ENCODE results near the gene TAF5L.
"Not testable (repeated sequence)": the region's sequence is repeated elsewhere in the genome, so short reads cannot be mapped to it uniquely, and the experiment has no call there.

TAF5L gene

DNA sequence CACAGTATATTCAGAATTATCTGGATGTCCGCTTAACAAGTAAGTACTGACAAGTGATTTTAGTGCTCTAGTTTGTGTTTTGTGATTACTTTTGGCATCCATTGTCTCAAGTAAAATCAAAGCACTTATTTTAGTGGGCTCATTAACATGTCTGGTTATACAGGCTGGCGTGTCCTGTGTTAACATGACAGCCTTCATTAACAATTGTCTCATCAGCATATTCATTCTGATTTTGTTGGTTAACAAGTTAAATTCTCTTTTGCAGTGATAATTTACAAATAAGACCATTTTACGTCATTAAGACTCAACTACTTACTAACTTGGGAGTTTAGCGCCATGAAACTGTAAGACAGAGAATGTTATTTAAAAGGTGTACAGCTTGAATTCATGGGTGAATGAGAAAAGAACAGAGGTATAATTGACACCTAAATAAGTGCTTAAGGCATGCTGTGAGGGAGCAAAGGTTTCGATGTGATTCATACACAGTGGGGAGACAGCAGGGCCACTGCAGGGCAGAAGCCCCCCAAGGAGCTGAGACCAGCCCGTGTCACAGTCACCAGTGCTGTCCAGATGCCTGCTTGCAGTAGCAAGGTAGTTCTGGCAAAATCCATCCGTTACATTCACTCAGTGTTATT lies 22.4 kb downstream of the TAF5L start:
- no peak for DNase-seq (ENCODE audit: low spot score)

DNA sequence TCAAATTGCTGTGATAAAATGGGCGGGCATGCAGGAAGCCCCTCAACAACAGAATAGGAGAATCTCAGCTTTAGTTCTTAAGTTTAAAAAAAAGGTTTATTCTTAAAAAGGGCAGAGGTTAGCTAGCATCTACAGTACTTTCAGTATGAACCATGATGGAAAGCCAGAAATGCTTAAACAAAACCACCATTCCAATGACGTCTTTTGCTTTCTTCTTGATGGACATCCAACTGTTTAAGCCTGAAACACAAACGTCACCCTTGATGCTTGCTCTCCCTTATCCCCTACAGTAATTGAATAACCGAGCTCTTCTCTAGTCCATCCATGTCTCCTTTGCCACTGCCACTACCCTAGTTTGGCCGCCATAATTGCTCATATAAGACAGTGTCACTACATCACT lies 25.7 kb downstream of the TAF5L start:
- peak; percentile 14 for DNase-seq (ENCODE audit: low spot score)

DNA sequence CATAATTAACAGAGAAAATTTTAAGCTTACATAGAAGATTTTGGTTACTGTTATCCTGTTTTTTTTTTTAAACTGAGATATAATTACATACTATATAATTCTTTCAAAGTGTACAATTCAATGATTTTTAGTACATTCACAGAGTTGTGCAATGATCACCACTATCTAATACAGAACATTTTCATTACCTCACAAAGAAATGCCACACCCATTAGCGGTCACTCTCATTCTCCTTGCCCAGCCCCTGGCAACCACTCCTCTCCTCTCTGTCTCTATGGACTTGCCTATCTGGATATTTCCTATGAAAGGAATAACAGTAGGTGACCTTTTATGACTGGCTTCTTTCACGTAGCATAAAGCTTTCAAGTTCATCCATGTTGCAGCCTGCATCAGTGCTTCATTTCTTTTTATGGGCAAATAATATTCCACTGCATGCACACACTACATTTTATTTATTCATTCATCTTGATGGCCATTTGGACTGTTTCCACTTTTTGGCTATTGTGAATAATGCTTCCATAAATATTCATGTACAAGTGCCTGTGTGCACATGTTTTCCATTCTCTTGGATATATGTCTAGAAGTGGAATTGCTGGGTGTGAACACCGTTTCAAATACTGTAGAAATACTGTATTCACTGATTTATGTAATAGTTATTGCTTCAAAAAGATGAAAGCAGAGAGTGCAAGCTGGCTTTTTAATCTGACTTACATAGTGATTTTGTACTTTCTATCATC lies 26.5 kb downstream of the TAF5L start:
- DNase-seq (ENCODE audit: low spot score) = no peak

DNA sequence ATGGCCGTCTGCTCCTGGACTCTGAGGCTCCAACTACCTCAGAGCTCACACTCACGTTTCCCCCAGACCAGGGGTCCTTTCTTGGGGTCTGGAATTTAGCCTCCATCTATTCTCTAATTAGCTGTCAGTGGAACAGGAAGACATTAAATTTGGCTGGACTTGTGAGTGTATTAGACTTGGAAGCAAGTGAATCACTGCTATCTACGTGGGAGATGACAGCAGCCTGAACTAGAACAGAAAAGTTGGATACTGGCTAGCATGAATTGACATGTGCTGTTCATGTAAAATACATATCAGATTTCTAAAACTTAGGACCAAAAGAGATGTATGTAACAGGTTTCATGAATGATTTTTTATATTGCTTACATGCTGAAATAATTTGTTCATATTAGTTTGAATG lies 28.0 kb downstream of the TAF5L start:
- DNase-seq (ENCODE audit: low spot score) = no peak

DNA sequence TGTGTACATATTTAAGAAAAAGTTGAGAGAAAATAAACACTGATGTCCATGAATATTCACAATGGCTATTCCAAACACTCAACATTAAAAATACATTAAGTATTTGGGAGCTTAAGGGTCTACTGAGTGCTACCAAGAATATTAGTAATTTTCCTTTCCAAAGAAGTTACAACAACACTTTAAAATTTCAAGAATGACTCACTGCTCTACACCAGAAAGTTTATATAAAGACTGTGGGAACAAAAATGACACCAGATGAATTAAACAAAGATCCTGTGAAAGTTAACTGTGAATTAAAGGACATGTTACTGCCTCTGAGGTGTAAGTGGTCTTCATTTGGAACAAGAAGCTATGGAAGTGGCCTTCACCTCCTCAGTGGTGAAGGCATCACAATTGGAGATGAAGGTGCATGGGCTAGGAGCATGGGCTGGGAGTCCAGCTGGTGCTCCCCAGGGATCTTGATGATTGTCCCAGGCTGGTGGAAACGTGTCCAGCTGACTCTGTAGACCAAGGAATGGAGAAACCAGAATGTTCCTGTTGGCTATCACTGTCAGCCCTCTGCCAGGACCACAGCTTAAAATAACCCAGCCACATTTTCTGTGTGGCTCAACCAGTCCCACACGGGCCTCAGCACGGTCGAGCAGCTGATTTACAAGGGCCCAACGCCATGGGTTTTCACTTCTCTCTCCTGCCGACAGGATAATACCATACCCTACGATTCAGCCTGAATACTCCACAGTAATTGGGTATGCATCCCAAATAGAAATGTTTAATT lies 28.8 kb downstream of the TAF5L start:
- DNase-seq (ENCODE audit: low spot score) = no peak

DNA sequence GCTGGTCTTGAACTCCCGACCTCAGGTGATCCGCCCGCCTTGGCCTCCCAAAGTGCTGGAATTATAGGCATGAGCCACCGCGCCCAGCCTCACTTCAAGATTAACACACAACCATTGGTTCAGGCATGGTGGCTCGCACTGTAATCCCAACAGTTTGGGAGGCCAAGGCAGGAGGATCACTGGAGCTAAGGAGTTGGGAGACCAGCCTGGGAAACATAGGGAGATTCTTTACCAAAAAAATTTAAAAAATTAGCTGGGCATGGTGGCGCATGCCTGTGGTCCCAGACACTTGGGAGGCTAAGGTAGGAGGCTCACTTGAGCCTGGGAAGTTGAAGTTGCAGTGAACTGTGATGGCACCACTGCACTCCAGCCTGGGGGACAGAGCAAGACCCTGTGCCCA lies 30.0 kb downstream of the TAF5L start:
- not testable (repeated sequence) for DNase-seq (ENCODE audit: low spot score)

DNA sequence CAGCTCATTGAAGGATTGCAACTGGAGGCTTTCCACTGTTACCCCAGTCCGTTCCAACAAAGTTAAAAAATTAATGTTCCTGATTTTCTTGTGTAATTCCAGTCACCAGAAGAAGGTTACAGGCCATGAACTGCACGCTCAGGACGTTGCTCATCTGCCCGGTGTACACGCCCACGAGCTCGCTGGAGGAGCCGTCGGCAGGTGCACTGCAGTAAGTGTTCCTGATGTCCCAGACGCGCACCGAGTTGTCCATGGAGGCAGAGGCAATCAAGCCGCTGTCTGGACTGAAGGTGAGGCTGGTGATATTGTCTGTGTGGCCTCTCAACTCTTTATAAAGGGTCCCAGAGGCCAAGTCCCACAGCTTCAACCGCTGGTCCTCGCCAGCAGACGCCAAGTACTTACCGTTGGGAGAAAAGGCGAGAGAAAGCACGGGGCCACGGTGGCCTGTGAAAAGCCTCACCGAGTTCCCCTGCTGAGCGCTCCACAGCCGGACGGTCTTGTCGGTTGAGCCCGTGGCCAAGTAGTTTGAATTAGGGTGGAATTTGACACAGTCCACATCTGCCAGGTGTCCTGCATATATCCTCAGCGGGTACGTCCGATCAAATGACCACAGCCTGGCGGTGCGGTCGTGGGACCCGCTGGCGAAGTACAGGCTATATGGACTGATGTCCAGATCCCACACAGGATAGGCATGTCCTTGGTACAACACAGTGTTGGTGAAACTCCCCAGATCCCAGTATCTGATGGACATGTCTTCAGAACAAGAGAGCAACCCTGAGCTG lies 31.5 kb downstream of the TAF5L start:
- no peak for DNase-seq (ENCODE audit: low spot score)

DNA sequence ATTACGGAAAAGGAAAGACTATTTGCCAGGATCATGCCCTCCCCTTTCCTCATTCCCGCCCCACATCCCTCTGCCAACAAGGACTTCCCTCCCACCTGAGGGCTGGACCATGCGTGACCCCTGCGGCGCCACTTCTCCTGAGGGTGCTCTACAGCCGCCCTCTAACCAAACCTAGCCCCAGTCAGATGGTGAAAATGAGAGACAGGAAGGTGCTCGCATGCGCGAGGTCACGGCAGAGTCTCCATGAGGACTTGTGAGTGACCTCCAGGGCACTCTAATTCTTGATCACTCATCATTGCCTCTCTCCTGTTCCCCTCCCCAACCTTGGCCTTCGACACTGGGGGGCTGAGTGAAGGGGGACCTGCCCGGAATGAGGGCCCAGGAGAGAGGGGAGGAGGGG lies 32.1 kb downstream of the TAF5L start:
- DNase-seq (ENCODE audit: low spot score) = no peak

DNA sequence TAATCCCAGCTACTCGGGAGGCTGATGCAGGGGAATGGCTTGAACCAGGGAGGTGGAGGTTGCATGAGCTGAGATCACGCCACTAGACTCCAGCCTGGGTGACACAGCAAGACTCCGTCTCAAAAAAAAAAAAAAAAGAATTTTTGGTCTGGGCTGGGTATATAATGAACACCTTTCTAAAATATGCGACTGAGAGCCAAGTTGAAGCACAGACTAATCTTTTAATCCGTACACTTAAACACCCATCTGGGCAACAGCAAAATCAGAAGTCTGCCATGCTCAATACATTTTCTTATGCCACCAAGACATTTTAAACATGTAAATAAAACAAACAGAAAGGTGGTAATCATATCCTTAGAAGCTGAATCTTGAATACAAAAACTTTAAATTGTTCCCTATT lies 35.8 kb downstream of the TAF5L start:
- DNase-seq (ENCODE audit: low spot score) = no peak

DNA sequence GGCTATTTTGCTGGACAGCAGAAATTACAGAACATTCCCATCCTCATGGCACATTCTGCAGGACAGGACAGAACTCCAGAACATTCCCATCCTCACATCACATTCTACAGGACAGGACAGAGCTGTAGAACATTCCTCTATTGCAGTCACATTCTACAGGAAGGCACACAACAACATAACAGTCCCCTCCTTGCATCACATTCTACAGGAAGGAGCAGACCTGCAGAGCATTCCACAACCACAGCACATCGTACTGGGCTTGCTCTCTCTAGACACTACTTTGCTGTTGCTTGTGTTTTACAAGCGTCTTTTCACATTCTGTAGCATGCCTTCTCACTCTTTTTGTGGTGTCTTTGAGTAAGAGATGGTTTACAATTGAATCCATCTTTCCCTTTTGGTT lies 40.6 kb downstream of the TAF5L start:
- no peak for DNase-seq (ENCODE audit: low spot score)

DNA sequence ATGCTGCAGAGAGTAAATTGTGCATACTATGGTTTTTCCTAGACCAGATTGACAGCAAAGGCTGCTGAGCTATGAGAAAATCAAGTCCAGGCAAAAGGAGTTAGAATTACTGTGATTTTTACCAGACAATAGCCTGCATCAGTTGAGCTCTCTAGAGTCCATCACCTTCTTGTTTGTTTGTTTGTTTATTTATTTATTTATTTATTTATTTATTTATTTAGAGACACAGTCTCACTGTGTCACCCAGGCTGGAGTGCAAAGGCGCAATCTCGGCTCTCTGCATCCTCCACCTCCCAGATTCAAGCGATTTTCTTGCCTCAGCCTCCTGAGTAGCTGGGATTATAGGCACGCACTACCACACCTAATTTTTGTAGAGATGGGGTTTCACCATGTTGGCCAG lies 43.2 kb downstream of the TAF5L start:
- DNase-seq (ENCODE audit: low spot score) = no peak

DNA sequence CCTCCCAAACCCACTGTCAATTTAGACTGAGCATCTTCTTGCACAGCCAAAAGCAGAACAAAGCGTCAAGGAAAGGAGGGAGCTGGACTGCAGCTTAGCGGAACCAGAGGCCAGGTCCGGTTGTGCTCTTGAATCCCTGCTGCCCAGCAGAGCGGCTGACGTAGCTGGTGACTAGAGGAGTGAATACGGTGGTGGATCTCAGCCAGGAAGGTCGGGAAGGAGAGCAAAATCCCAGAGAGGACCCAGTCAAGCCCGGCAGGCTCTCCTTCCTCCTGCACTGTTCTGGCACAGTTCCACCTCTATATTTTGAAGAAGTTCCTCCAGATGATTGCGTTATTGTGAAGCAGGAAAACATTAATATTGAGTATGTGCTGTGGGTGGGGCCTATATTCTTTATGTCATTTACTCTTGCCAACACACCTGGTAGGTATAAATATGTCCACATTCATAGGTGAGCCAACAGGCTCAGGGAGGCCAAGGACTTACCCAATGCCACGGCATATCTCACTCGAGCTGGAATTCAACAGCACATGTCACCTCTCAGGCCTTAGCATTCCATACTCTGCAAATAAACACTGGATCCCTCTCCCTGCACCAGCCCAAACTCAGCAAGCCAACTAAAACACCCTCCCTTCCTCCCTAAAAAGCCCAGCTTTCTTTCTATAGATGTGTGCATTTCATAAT lies 43.8 kb downstream of the TAF5L start:
- DNase-seq (ENCODE audit: low spot score) = no peak

DNA sequence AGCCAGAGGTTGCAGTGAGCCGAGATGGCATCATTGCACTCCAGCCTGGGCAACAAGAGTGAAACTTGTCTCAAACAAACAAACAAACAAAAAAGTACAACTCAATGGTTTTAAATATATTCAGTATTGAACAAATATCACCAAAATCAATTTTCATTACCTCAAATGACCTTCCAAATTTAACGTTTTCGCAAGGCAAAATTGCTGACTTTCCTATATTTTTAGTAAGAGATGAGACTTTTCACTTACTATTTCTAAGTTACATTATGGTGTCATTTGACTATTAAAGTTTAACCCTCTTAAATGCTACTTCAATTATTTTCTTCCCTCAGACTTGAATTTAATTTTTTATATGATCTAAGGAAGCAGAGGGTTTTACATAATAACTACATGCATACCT lies 44.4 kb downstream of the TAF5L start:
- no peak for DNase-seq (ENCODE audit: low spot score)

DNA sequence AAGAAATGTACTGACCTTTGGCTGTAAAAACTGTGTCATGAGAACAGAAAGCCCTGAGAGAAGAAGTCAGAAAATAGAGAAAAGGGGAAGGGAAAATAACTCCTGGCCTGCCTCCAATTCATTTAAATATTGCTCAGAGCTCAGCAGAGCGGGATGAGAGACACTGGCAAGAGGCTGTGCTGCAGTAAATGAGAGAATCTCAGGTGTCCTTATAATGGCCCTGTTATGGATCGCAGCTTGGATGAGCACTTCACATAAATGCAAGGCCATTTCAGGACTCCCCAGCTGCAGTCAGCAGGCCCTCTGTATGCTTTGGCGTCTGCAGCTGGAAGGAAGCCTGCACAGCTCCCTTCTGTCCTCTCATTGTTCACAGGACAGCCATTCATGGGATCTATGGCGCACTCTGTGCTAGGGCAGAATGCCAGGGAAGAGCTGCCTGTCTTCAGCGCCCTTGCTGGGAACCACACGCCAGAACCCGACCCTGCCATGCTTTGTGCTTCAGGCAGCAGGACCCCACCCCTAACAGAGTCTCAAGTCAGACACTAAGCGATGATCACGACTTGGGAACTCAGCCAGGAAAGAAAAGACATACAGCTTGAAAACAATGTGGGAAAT lies 46.8 kb downstream of the TAF5L start:
- DNase-seq (ENCODE audit: low spot score) = no peak

DNA sequence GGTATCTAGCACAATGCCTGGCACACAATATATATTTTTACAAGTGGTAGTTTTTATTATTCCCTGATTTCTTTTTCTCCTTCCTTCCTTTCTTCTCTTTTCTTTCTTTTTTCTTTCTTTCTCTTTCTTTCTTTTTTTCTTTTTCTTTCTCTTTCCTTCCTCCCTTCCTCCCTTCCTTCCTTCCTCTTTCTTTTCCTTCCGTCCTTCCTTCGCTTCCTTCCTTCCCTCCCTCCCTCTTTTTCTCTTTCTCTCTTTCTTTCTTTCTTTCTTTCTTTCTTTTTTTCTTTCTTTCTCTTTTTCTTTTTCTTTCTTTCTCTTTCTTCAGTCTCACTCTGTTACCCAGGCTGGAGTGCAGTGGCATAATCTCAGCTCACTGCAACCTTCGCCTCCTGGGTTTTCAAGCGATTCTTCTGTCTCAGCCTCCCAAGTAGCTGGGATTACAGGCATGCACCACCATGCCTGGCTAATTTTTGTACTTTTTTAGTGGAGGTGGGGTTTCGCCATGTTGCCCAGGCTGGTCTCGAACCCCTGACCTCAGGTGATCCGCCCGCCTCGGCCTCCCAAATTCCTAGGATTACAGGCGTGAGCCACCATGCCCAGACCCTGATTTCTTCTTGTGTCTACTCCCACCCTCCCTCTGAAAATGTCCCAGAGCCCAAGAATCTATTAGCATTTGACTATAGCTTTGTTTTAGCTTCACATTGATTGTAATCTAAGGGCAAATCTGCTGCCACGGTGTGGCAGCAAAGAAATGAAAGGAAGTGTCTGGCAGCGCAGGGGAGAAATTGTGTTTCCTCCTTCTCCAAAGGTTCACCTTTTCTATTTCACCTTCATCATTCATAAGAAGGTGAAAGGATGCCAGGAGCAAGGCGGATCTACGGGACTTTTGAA lies 47.5 kb downstream of the TAF5L start:
- no peak for DNase-seq (ENCODE audit: low spot score)

DNA sequence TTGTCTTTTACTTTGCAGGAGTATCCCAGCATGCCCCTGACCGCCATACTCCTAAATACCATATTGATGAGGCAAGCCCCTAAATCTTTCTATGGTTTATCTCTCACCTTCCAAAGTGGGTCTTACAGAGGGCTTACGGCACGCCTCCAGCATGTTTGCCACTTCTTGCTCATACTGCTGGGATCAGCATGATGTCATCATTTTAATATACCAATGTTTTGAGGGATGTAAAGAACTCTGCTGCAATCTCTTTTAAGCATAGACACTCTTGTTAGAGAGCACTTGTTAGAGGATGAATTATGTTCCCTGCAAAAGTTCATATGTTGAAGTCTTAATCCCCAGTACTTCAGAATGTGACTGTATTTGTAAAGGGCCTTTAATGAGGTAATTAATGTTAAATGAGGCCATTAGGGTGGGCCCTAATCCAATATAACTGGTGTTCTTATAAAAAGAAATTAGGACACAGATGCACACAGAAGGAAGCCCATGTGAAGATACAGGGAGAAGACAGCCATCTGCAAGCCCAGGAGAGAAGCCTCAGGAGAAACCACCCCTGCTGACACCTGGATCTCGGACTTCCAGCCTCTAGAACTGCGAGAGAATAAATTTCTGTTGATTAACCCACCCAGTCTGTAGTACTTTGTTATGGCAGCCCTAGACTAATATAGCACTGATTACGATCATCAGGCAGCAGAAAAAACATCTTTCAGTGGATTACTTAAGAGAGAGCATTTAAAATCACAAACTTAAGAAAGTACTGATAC lies 51.1 kb downstream of the TAF5L start:
- DNase-seq (ENCODE audit: low spot score) = no peak

DNA sequence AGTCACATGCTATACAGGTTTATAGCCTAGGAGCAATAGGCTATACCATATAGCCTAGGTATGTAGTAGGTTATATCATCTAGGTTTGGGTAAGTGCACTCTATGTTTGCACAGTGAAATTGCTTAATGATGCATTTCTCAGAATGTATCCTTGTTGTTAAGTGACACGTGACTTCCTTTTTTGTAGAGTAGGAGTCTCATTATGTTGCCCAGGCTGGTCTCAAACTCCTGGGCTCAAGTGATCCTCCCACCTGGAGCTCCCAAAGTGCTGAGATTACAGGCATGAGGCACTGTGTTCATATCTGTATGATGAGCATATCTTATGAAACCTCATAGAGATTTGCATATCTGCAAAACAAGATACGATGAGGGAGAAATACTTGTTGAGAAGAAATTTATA lies 53.6 kb downstream of the TAF5L start:
- DNase-seq (ENCODE audit: low spot score) = no peak

DNA sequence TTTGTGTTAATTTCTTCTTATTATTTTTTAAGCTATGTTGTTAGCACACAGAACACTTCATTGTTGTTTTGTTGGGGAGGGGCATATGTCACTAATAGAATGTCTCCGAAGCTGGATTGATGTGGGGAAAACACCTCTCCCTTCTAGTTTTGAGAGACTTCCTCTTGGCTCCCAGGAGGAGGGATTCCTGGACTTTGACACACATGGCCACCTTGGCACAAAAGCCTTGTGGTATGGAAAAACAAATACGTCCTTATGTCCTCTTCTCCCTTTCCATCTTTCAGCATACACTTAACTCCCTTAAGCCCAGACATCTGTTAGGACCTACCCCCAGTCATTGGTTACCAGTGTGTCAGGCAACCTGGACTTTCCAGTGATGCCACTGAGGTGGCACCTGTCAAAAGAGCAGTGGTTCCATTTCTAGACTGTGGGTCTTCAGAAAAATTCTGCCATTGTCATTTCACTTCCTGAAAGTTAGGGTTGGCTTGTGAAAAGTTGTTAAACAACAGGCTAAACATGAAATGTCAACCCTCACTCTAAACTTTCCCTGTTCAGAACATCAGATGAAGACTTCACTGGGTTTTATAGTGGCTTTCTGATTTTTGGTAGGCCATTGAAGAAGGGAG lies 54.9 kb downstream of the TAF5L start:
- DNase-seq (ENCODE audit: low spot score) = no peak

DNA sequence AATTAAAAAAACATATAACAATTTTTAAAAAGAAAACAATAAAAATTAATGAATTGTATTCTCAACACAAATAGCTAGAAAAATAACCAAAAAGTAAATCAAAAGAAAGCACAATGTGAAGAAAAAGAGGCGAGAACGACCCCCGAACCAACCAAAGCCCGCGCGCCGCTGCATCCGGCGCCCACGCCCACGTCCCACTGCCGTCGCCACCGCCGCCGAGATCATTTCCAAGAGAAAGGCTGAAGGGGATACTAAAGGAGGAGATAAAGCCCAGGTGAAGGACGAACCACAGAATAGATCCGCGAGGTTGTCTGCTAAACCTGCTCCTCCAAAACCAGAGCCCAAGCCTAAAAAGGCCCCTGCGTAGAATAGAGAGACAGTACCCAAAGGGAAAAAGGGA lies 55.6 kb downstream of the TAF5L start:
- no peak for DNase-seq (ENCODE audit: low spot score)

Data from activated CD4-positive, alpha-beta T cell treated with anti-CD3 and anti-CD28 coated beads, Interleukin-2, Interleukin-4, amounts not matched to agents 100 ng/mL and 50 ng/mL, durations not matched to agents 16 hours and 8 hours (primary cell).